GM19193 (cell line): ENCODE data around the gene ZFYVE21.

Experiments used
- POLR2A ChIP-seq: IDR thresholded peaks from 4 replicates; pipeline ENCODE4 v1.6.1; 2011; ENCODE audit not compliant: insufficient read depth, insufficient read length; ENCODE audit errors: extremely low read depth

The ZFYVE21 gene

GRCh38 chr14:103708750-103709187, 6.8 kb upstream of the ZFYVE21 start:
- no peak for TF ChIP-seq POLR2A

- no peak for TF ChIP-seq POLR2A
Observed at GRCh38 chr14:103709814-103710213, 5.8 kb upstream of the ZFYVE21 start.

- no peak for TF ChIP-seq POLR2A
Observed at GRCh38 chr14:103710771-103711377, 4.7 kb upstream of the ZFYVE21 start.

GRCh38 chr14:103711516-103712431, 3.8 kb upstream of the ZFYVE21 start:
- no peak for TF ChIP-seq POLR2A

- TF ChIP-seq POLR2A: no peak
Observed at GRCh38 chr14:103712633-103713247, 2.9 kb upstream of the ZFYVE21 start.

GRCh38 chr14:103713304-103714062, 2.1 kb upstream of the ZFYVE21 start:
- TF ChIP-seq POLR2A: no peak

- no peak for TF ChIP-seq POLR2A
Observed at GRCh38 chr14:103714063-103714724, 1.4 kb upstream of the ZFYVE21 start.

- TF ChIP-seq POLR2A: no peak
Observed at GRCh38 chr14:103716091-103716801, 636 bp downstream of the ZFYVE21 start.

- TF ChIP-seq POLR2A: no peak
Observed at GRCh38 chr14:103716899-103717411, 1.3 kb downstream of the ZFYVE21 start.

GRCh38 chr14:103718572-103718971, 3.0 kb downstream of the ZFYVE21 start:
- TF ChIP-seq POLR2A: no peak

- no peak for TF ChIP-seq POLR2A
Observed at GRCh38 chr14:103719751-103720150, 4.1 kb downstream of the ZFYVE21 start.

- TF ChIP-seq POLR2A: no peak
Observed at GRCh38 chr14:103721334-103722120, 5.9 kb downstream of the ZFYVE21 start.

- no peak for TF ChIP-seq POLR2A
Observed at GRCh38 chr14:103723748-103724081, 8.1 kb downstream of the ZFYVE21 start.
